OCI-LY7 (cell line): ENCODE data around the gene BPIFB2. TPM values are rescaled to one million over a fixed set of nuclear protein-coding genes. Genes with fewer than 3 reads are reported as not detected.

Experiments used
- BruUV-seq: library from RNA; stranded (reverse); fragments of 400-500 nt; replicated peaks from 2 replicates; lab custom pipeline; 2021; lab: Mats Ljungman, UMichigan
- CTCF ChIA-PET: fragments of 300-600 bp; sonication (Branson Sonifier 250); formaldehyde crosslinking; loops from one replicate; lab custom pipeline; 2022; ENCODE audit warnings: antibody characterized with exemption; ENCODE audit not compliant: unreplicated experiment; lab: Charles Lee
- POLR2A ChIA-PET: fragments of 300-600 bp; sonication (Branson Sonifier 250); formaldehyde crosslinking; loops from one replicate; lab custom pipeline; 2022; ENCODE audit warnings: antibody characterized with exemption; lab: Charles Lee
- DNase-seq: peaks from one replicate; pipeline ENCODE4 v3.0.0-alpha.2; 2015; ENCODE audit warnings: low spot score
- H2AFZ ChIP-seq: fragments of 200-600 bp; sonication (generic), shearing (Covaris generic); 2 replicates; pipeline ENCODE4 v1.6.1; 2014; ENCODE audit warnings: mild to moderate bottlenecking, antibody characterized with exemption, low read length, moderate library complexity
- H3K27ac ChIP-seq: fragments of 200-600 bp; sonication (generic); 2 replicates; pipeline ENCODE4 v1.5.1; 2014; ENCODE audit warnings: mixed run types, low read depth, mild to moderate bottlenecking, moderate library complexity, low read length, inconsistent platforms; ENCODE audit not compliant: poor library complexity, severe bottlenecking
- H3K36me3 ChIP-seq: fragments of 200-600 bp; sonication (generic); 2 replicates; pipeline ENCODE4 v1.6.1; 2014; ENCODE audit warnings: mild to moderate bottlenecking, antibody characterized with exemption, low read length, moderate library complexity, mixed read lengths; ENCODE audit not compliant: insufficient read depth
- H3K4me1 ChIP-seq: fragments of 200-600 bp; sonication (generic); 2 replicates; pipeline ENCODE4 v1.5.1; 2014; ENCODE audit warnings: mild to moderate bottlenecking, low read length; ENCODE audit not compliant: insufficient read depth, poor library complexity, severe bottlenecking
- H3K4me2 ChIP-seq: fragments of 200-600 bp; sonication (generic); 2 replicates; pipeline ENCODE4 v1.6.1; 2014; ENCODE audit warnings: mild to moderate bottlenecking, low read length
- H3K4me3 ChIP-seq: fragments of 200-600 bp; sonication (generic); 2 replicates; pipeline ENCODE4 v1.5.1; 2014; ENCODE audit warnings: mild to moderate bottlenecking, low read depth, low read length; ENCODE audit not compliant: poor library complexity, severe bottlenecking
- H3K79me2 ChIP-seq: fragments of 200-600 bp; sonication (generic); 2 replicates; pipeline ENCODE4 v1.6.1; 2016; ENCODE audit warnings: low read depth, mild to moderate bottlenecking, low read length, moderate library complexity, mixed read lengths; ENCODE audit not compliant: insufficient read depth
- H3K9me2 ChIP-seq: fragments of 200-600 bp; sonication (generic); 2 replicates; pipeline ENCODE4 v1.6.1; 2016; ENCODE audit warnings: mild to moderate bottlenecking, low read length, mixed read lengths; ENCODE audit not compliant: insufficient read depth
- H3K9me3 ChIP-seq: fragments of 200-600 bp; sonication (generic); 2 replicates; pipeline ENCODE4 v1.6.1; 2014; ENCODE audit warnings: mild to moderate bottlenecking, mixed run types, low read length, mixed read lengths
- H4K20me1 ChIP-seq: fragments of 200-600 bp; sonication (generic); 2 replicates; pipeline ENCODE4 v1.6.1; 2014; ENCODE audit warnings: mild to moderate bottlenecking, antibody characterized with exemption, low read length, moderate library complexity, mixed read lengths; ENCODE audit not compliant: insufficient read depth
- EZH2phosphoT487 ChIP-seq: fragments of 200-600 bp; sonication (generic); IDR thresholded peaks from 2 replicates; pipeline ENCODE4 v1.6.1; 2018; ENCODE audit warnings: low read depth, borderline replicate concordance, mild to moderate bottlenecking, mixed run types, antibody characterized with exemption, low read length, moderate library complexity, mixed read lengths
- intact Hi-C: fragments of 100-400 bp; cut with micrococcal nuclease; formaldehyde crosslinking; loops from one replicate; pipeline ENCODE4 v1.10.0; 2022; ENCODE audit not compliant: unreplicated experiment
- total RNA-seq, 2 experiments: library from RNA; depleted of rRNA in 1 of 2; stranded (reverse); fragments of >200 nt in 1 of 2; shearing (Covaris generic) in 1 of 2; gene quantifications; 2 replicates each; pipeline ENCODE4 v1.2.3, GENCODE V29; 2014 to 2022
- TF ChIP-seq, protein P1 (sequence below): fragments of 200-600 bp; sonication (generic); conservative IDR thresholded peaks from 2 replicates; pipeline ENCODE4 v1.5.1; 2014; ENCODE audit warnings: mild to moderate bottlenecking, antibody characterized with exemption, low read length, moderate library complexity, mixed read lengths

The BPIFB2 gene
- total RNA-seq, 2 experiments from 2014 or later: not detected

DNA sequence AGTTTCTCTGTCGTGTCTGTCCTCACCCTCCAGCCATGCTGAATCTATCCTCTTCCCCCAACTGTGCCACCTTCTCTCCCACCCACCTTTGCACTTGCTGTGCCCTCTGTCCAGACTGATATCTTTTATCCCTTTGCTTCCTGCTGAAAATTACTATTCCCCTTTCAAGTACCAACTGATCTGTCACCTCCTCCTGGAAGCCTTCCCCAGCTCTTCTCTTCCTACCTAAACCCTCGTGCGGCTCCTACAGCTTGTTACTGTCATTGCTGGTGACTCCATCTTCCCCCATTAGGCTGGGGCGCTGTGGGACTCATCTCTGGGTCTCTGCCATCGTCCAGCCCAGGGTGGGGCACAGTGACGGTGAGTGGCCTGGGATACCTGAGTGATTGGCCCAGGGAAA lies 25.1 kb downstream of the BPIFB2 start:
- Histone ChIP-seq H3K4me3 (no peak overlapping the region), H3K36me3 (no peaks in the 10 kb centered on the region), H4K20me1 (no peaks in the 10 kb centered on the region), H3K9me2 (no peaks in the 10 kb centered on the region), H3K79me2 (no peaks in the 10 kb centered on the region), H3K27ac (no peak overlapping the region), H3K4me1 (no peaks in the 10 kb centered on the region), H2AFZ (no peak overlapping the region), H3K9me3 (no peaks in the 10 kb centered on the region), H3K4me2 (no peak overlapping the region)
- DNase-seq: no peak
- TF ChIP-seq, protein P1, sequence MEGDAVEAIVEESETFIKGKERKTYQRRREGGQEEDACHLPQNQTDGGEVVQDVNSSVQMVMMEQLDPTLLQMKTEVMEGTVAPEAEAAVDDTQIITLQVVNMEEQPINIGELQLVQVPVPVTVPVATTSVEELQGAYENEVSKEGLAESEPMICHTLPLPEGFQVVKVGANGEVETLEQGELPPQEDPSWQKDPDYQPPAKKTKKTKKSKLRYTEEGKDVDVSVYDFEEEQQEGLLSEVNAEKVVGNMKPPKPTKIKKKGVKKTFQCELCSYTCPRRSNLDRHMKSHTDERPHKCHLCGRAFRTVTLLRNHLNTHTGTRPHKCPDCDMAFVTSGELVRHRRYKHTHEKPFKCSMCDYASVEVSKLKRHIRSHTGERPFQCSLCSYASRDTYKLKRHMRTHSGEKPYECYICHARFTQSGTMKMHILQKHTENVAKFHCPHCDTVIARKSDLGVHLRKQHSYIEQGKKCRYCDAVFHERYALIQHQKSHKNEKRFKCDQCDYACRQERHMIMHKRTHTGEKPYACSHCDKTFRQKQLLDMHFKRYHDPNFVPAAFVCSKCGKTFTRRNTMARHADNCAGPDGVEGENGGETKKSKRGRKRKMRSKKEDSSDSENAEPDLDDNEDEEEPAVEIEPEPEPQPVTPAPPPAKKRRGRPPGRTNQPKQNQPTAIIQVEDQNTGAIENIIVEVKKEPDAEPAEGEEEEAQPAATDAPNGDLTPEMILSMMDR: no peak
- no peak for TF ChIP-seq EZH2phosphoT487
- POLR2A ChIA-PET: no interaction called here
- intact Hi-C loops: no loop called here
- no TSS peak for BruUV-seq
- CTCF ChIA-PET: interaction anchor here (0.6 kb wide), 1 partner anchor 497 kb away, joined by 9 read pairs; no protein-coding TSS in a partner anchor

DNA sequence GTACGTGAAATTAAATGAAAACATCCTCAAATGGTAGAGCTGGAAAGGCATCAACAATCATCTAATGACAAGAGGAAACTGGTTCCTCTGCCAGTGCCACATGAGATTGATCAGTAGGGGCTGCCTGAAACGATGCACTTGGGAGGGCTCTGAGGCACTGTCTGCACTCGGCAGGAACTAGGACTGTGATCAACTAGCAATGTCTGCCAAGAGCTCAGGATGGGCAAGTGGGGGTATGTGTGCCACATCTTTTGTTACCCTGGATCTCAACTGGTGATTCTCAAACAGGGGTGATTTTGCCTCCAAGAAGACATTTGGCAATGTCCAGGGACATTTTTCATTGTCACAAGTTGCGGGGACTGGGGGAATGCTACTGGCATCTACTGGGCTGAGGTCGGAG lies 25.9 kb downstream of the BPIFB2 start:
- POLR2A ChIA-PET: interaction anchor here (0.7 kb wide), 1 partner anchor 111 kb away, joined by 3 read pairs; no protein-coding TSS in a partner anchor
- no peaks in the 10 kb centered on the region for H4K20me1 ChIP-seq
- BruUV-seq: no TSS peak
- CTCF ChIA-PET: no interaction called here
- H3K4me1 ChIP-seq: no peaks in the 10 kb centered on the region
- H3K9me3 ChIP-seq: no peaks in the 10 kb centered on the region
- no peaks in the 10 kb centered on the region for H3K79me2 ChIP-seq
- H3K36me3 ChIP-seq: no peaks in the 10 kb centered on the region
- H3K27ac ChIP-seq: no peak overlapping the region
- H3K4me3 ChIP-seq: no peak overlapping the region
- TF ChIP-seq EZH2phosphoT487: no peak
- TF ChIP-seq, protein P1: no peak
- H2AFZ ChIP-seq: no peak overlapping the region
- intact Hi-C loops: no loop called here
- no peak for DNase-seq
- no peak overlapping the region for H3K4me2 ChIP-seq
- no peaks in the 10 kb centered on the region for H3K9me2 ChIP-seq

DNA sequence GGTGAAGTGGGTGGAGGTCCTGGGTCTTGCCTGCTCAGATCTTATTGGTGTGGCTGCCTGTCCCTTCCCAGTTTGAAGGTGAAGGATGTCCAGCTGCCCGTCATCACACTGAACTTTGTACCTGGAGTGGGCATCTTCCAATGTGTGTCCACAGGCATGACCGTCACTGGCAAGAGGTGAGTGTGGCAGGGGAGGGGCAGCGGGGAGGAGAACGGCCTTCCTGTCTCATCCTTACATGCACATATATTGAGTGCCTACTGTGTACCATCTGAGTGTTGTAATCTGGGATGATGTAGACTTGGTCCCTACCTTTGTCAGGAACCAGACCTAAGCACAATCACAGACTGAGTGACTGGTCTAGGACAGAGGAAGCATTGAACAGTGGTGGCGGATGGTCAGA lies 26.6 kb downstream of the BPIFB2 start:
- Histone ChIP-seq H3K4me1 (no peaks in the 10 kb centered on the region), H3K9me3 (no peaks in the 10 kb centered on the region), H3K79me2 (no peaks in the 10 kb centered on the region), H3K27ac (no peak overlapping the region), H3K4me2 (no peak overlapping the region), H3K36me3 (no peaks in the 10 kb centered on the region), H2AFZ (no peak overlapping the region), H4K20me1 (no peaks in the 10 kb centered on the region), H3K9me2 (no peaks in the 10 kb centered on the region), H3K4me3 (no peak overlapping the region)
- no peak for DNase-seq
- TF ChIP-seq, protein P1: no peak
- no peak for TF ChIP-seq EZH2phosphoT487
- intact Hi-C loops: no loop called here
- CTCF ChIA-PET: no interaction called here
- BruUV-seq: no TSS peak
- POLR2A ChIA-PET: no interaction called here
